Activated T-cell treated with anti-CD3 and anti-CD28 coated beads for 1 hour (primary cell): ENCODE results near the gene MGLL.

ENCODE experiments used
- DNase-seq: peaks from one replicate; pipeline ENCODE4 v3.0.0-alpha.2; 2020; ENCODE audit warnings: low read depth

The MGLL gene

GRCh38 chr3:127772827-127773751 is 49.2 kb downstream of the MGLL start:
- no peak for DNase-seq

GRCh38 chr3:127772273-127772672 is 50.0 kb downstream of the MGLL start:
- DNase-seq: no peak

DNA sequence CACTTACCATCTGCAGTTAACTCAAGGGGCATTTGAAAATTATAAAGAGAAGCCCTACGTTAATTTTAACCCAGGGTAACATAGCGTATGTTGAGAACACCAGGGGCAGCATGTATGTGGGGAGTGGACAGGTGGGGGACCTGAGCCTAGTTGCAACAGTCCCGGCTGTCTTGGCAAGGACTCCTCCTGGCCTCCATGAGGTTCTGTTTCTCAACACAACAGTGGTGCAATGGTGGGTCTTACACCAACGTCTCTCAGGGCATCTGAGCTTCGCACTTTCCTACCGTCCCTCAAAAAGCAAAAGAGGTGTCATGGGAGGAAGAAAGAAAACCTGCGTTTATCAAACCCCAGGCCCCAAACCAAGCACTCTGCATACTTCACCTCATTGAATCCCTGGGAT is 50.6 kb downstream of the MGLL start:
- no peak for DNase-seq

DNA sequence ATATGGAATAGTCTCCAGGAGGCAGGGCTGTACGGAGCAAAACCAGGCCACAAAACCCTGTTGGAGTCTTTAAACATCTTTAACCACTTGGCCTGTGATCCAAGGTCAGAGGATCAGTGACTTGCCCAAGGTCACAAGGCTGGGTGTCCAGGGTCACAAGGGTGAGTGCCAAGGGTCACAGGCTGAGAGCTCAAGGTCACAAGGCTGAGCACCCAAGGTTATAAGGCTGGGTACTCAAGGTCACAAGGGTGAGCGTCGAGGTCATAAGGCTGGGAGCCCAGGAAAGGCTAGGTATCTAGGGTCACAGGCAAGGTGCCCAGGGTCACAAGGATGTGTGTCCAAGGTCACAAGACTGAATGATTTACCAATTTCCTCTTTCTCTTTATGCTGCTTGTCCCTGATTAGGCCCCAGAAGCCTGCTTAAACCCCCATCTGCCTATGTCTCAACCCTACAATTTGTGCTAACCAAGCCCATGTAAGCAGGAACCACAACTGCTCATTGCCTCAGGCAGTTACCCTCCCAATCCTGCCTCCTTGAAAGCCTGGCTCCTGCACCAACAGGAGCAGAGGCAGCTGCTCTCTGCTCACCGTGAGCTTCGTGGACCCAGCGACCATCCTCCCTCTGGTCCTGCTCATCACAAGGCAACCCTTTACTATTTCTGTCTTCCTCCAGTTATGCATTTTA is 51.5 kb downstream of the MGLL start:
- DNase-seq: no peak

GRCh38 chr3:127769284-127770081 is 52.8 kb downstream of the MGLL start:
- no peak for DNase-seq

DNA sequence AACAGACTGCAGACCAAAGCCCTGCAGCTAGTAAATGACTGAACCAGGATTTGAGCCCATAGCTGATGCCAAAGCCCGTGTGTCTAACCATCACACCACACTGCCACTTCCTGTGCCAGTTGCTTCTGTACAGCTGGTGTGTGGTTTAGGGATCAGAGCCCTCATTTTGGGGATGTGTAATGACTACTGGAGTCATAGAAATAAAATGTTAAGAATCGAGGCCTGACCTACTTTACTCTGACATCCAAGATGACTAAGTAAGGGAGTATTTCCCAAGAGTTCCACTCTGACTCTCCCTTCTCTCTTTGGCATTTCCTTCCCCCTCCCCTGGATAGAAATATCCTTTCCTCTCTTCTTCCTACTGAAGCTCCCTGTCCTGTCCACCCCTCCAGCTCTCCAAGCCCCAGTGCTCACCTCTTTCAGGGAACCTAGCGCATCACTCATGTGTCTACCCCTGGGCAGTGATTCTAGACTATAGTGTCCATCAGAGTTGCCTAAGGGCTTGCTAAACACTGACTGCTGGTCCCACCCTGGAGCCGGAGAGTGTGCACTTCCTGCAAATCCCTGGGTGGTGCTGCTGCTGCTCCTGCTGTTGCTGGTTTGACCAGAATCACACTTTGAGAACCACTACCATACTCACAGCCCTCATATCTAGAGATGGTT is 53.8 kb downstream of the MGLL start:
- no peak for DNase-seq

DNA sequence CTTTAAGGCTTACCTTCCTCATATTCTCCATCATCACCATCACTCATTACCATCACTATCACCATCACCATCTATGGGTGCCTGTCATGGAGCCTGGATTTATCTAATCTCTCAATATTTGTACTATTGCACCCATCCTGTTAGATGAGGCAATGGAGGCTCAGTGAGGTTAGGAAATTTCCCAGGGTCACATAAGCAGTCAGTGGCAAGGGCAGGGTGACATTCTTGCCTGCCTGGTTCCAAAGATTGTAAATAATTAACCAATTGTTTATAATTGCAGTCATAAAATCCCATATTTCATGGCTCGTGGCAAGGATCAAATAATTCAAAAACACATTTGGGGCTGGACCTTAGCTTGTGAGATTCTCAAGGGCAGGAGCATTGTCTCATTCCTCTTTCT is 55.2 kb downstream of the MGLL start:
- DNase-seq: no peak

- DNase-seq: no peak
Measured at GRCh38 chr3:127765735-127766134, 56.6 kb downstream of the MGLL start.

DNA sequence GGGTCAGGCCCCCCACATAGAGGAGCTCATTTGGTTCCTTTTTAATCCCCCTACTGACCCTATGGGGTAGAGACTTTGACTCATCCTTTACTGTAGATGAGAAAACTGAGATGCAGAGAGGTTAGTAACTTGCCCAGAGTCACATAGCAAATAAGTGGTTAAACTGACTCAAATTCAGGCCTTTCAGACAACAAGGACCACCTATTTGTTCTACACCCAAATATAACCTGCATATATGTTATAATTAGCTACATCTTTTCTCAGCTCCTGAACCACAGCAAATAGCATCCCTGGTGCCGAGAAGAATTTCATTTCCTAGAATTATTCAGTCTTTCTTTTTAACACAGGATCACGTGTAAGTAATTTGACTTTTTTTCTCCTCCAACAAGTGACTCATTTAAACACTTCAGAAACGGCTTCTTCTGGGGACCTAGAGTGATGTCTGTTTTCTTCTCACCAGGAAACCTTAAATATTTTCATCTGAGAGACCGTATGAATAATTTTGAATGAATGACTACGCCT is 57.4 kb downstream of the MGLL start:
- no peak for DNase-seq

DNA sequence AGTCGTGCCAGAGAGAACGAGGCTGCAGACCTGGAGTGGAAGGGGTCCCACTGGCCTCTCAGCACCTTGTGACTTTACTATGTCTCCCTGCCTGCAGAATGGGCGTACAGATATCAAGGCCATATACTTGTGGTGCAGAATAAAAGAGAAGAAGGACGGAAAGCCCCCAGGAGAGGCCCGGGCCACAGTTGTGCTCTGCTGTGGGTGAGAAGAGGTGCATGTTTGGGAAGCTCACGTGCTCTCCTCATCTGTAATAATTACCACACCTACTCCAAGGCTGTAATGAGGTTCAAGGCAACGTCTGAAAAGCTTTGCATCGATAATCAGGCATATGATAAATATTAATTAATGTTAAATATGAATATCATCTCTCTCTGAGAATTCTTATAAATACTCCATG is 58.0 kb downstream of the MGLL start:
- DNase-seq: no peak

DNA sequence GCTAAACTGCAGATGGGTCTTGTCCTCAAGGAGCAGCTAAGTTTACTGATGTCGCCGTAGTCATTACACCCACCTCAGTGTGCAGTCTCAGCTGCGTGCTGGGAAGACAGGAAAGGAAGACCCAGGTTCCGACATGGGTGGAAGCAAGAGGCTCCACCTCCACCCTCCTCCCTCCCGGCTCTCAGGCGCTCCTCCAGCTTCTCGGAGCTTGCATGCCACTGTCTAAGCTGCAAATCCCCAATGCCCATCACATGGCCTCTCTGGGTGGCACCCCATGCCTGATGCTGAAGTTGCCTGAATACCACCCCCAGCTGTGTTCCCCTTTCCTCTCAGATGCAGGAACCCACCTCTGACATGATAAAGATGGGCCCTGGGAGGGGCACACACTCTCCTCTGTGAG is 58.5 kb downstream of the MGLL start:
- no peak for DNase-seq

GRCh38 chr3:127763337-127763736 is 59.0 kb downstream of the MGLL start:
- DNase-seq: no peak

DNA sequence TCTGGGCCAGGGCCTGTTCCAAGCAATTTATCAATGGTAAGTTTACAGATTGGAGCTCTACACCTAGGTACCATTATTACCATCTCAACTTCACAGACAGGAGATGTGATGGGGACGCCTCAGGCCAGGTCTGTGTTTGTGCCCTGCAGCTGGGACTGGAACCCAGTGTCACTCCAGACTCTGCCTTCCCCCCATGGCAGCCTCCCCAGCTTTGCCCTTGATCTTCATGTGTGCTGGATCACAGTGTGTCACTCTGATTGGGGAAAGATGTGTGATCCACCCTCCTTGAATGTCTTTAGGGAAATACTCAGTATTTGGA is 59.6 kb downstream of the MGLL start:
- no peak for DNase-seq

- DNase-seq: no peak
Measured at GRCh38 chr3:127762077-127762786, 60.1 kb downstream of the MGLL start.

- no peak for DNase-seq
Measured at GRCh38 chr3:127761441-127761801, 60.9 kb downstream of the MGLL start.

DNA sequence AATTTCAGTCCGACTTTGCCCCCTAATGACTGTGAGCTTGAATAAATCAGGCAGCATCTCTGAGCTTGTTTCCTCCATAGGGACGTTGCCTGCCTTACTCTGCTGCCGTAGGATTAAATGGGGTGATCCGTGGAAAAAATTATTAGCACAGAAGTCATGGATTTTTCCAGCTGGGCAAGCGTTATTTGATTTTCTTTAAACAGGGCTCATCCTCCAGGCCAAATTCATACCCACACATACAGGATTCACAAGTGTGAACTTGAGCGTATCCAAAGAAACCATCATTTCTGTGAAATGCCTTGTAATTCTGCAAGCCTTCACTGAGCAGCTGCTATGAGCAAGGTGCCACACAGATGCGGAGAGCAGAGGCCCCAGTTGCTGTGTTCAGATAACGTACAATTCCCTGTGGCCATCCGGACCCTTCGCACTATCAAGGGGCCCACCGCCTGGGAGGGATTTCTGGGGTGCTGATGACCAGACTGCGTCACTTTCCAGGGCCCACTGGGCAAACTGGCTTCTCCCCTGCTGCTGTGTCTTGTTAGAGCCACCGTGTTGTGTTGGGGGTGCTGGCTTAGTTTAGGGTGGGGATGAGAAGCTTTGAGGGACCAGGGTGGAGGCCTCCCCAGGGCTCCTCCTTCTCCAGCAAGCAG is 61.4 kb downstream of the MGLL start:
- DNase-seq: no peak

DNA sequence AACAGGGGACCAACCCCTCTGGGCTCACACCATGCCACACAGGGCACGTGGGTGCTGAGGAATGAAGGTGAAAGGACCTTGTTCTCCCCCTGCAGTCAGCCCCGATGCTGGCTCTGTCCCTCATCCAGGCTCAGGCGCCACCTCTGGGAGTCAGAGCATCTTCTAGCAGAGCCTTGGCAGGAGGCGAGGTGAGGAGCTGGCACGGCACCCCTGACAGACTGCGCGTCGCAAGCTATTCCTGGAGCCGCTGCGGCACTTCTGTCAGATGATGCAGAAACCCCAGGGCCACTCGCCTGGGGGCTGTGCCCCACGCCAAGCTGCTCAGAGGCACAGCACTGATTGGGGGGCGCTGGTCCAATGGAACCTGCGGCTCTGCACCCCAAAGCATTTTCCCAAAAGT is 62.0 kb downstream of the MGLL start:
- DNase-seq: no peak

GRCh38 chr3:127759826-127760225 is 62.5 kb downstream of the MGLL start:
- DNase-seq: no peak

GRCh38 chr3:127758013-127758412 is 64.3 kb downstream of the MGLL start:
- DNase-seq: no peak

GRCh38 chr3:127755305-127755681 is 67.0 kb downstream of the MGLL start:
- no peak for DNase-seq
